Spleen (tissue), 11 donors: ENCODE data around the gene B4GALT2. TPM values are rescaled to one million over a fixed set of nuclear protein-coding genes. Genes with fewer than 3 reads are reported as not detected.

Experiments
- DNase-seq: peaks from one replicate; pipeline ENCODE4 v3.0.0-alpha.2; 2020
- H3K27ac ChIP-seq, 8 donors: fragments of 200-600 bp; sonication (generic) in 7 of 8; 1 replicate in 4 of 8; 2 replicates in 4 of 8; pipeline versions ENCODE4 v1.5.0 to v1.8.0; 2016 to 2021; ENCODE audit warnings: inconsistent platforms in 4 of 8, mild to moderate bottlenecking in 4 of 8, moderate library complexity in 1 of 8
- H3K27me3 ChIP-seq, 7 donors: fragments of 200-600 bp; sonication (generic) in 6 of 7; replicated peaks in 1 of 7; 1 replicate in 4 of 7; 2 replicates in 3 of 7; pipeline versions ENCODE4 v1.5.0 to v1.8.0; 2016 to 2021; ENCODE audit warnings: inconsistent platforms in 3 of 7, mild to moderate bottlenecking in 1 of 7
- H3K36me3 ChIP-seq, 6 donors: fragments of 200-600 bp; sonication (generic) in 5 of 6; 1 replicate in 4 of 6; 2 replicates in 2 of 6; pipeline versions ENCODE4 v1.5.0 to v1.8.0; 2016 to 2021; ENCODE audit warnings: inconsistent platforms in 2 of 6
- H3K4me1 ChIP-seq, 6 donors: fragments of 200-600 bp; sonication (generic) in 5 of 6; 1 replicate in 3 of 6; 2 replicates in 3 of 6; pipeline versions ENCODE4 v1.5.0 to v1.8.0; 2016 to 2021; ENCODE audit warnings: inconsistent platforms in 3 of 6
- H3K4me3 ChIP-seq, 8 donors: fragments of 200-600 bp; sonication (generic) in 7 of 8; 1 replicate in 4 of 8; 2 replicates in 4 of 8; pipeline versions ENCODE4 v1.5.0 to v1.8.0; 2016 to 2021; ENCODE audit warnings: inconsistent platforms in 4 of 8, mild to moderate bottlenecking in 4 of 8, moderate library complexity in 2 of 8
- H3K9me3 ChIP-seq, 8 donors: fragments of 200-600 bp; sonication (generic) in 7 of 8; 1 replicate in 4 of 8; 2 replicates in 4 of 8; pipeline versions ENCODE4 v1.5.0 to v1.8.0; 2016 to 2021; ENCODE audit warnings: inconsistent platforms in 4 of 8
- CTCF ChIP-seq, 11 experiments: fragments of 200-600 bp in 7 of 11; fragments of 450-650 bp in 4 of 11; sonication (generic) in 4 of 11; IDR thresholded peaks in 8 of 11; conservative IDR thresholded peaks in 3 of 11; 1 replicate in 7 of 11; 2 replicates in 4 of 11; pipeline versions ENCODE4 v1.4.0 to v1.8.0; 2016 to 2021; ENCODE audit warnings: antibody characterized with exemption in 11 of 11, inconsistent platforms in 4 of 11, mild to moderate bottlenecking in 1 of 11
- POLR2A ChIP-seq, 3 donors: fragments of 450-650 bp; IDR thresholded peaks; one replicate each; pipeline ENCODE4 v1.5.1; 2017; ENCODE audit warnings: antibody characterized with exemption in 3 of 3, mild to moderate bottlenecking in 1 of 3
- POLR2AphosphoS5 ChIP-seq, 3 donors: sonication (generic); formaldehyde crosslinking; IDR thresholded peaks; one replicate each; pipeline ENCODE4 v1.5.1; 2017; ENCODE audit warnings: antibody characterized with exemption in 3 of 3
- WGBS, 5 donors: extraction: QIAGEN DNeasy Blood & Tissue Kit in 3 of 5; methylation state at CpG; one replicate each; pipeline versions ENCODE4 v1.1.5 to v1.1.7; 2013 to 2018; 5-methylcytosine and 5-hydroxymethylcytosine counted together
- intact Hi-C: fragments of 100-400 bp; cut with DNase I; formaldehyde crosslinking; loops from one replicate; pipeline ENCODE4 v1.15.0; 2023; ENCODE audit warnings: low total_unique reads
- polyA plus RNA-seq, 3 donors: library from polyadenylated mRNA; stranded (reverse); fragments of 200-250 nt; gene quantifications; one replicate each; pipeline ENCODE4 v1.2.1, GENCODE V29; 2013
- total RNA-seq, 7 donors: library from RNA; depleted of rRNA in 3 of 7; stranded (reverse); fragments of >200 nt in 3 of 7; fragmentation: NEBNext Ultra II Directional in 4 of 7; extraction: Animal tissue kit (Norgen Biotek cat#: 25700) in 4 of 7; gene quantifications; one replicate each; pipeline versions ENCODE4 v1.1.0 to v1.2.1, GENCODE V29; 2016 to 2021
- donor health status: healthy with polysubstance abuse.
- donor health status: DM: no; HTN: no; CAD: no; lungs with moderate emphysema.
- donor health status: DM: no; HTN: no; CAD: no.
- donor health status: Bipolar disorder and iron deficiency.
- donor health status: healthy.
- donor health status: DM: no; HTN: no; CAD: no.
- donor health status: DM: yes; HTN: yes; CAD: no.

The B4GALT2 gene
- total and polyA plus RNA-seq, 10 donors: 7.0 to 23.3 (median 12.8) TPM

GRCh38 chr1:43979528-43980254, 681 bp downstream of the B4GALT2 start:
- peak overlapping the region in 6 of 8 donors; percentile 27 to 74 (median 50) for H3K27ac ChIP-seq
- WGBS, 5 donors: 5 to 8% (median 5%) methylated on average over 25 to 45 of the region's 45 CpGs
- intact Hi-C loops: no loop called here
- peak; percentile 85 for DNase-seq
- peak overlapping the region; percentile 55 to 85 (median 67) for H3K4me3 ChIP-seq
- peaks cover 0 to 6% (median 0%) of the 10 kb centered on the region in 7 donors for H3K27me3 ChIP-seq
- TF ChIP-seq POLR2A (IDR thresholded peaks at IDR 0.05): no peak
- peak in 2 of 3 donors; percentile 45 to 57 for TF ChIP-seq POLR2AphosphoS5 (IDR thresholded peaks at IDR 0.05)
- no peak for TF ChIP-seq CTCF (IDR thresholded peaks at IDR 0.05 in 8 of 11, conservative IDR thresholded peaks at IDR 0.05 in 3 of 11)
- no peaks in the 10 kb centered on the region for H3K9me3 ChIP-seq
- H3K4me1 ChIP-seq: peaks cover 25 to 78% (median 56%) of the 10 kb centered on the region in 6 donors
- H3K36me3 ChIP-seq: peaks cover 0 to 30% (median 16%) of the 10 kb centered on the region in 6 donors

GRCh38 chr1:43980255-43981134, 1.5 kb downstream of the B4GALT2 start:
- Histone ChIP-seq H3K27me3 (peaks cover 0 to 6% (median 0%) of the 10 kb centered on the region in 7 donors), H3K4me3 (peak overlapping the region in 5 of 8 donors; percentile 62 to 85 (median 67)), H3K27ac (peak overlapping the region in 4 of 8 donors; percentile 34 to 74 (median 61)), H3K4me1 (peaks cover 24 to 75% (median 54%) of the 10 kb centered on the region in 6 donors), H3K9me3 (no peaks in the 10 kb centered on the region), H3K36me3 (peaks cover 0 to 38% (median 16%) of the 10 kb centered on the region in 6 donors)
- TF ChIP-seq POLR2A (IDR thresholded peaks at IDR 0.05) (no peak), POLR2AphosphoS5 (IDR thresholded peaks at IDR 0.05) (no peak), CTCF (IDR thresholded peaks at IDR 0.05 in 8 of 11, conservative IDR thresholded peaks at IDR 0.05 in 3 of 11) (peak in 1 of 11 experiments; percentile 11)
- 69 to 89% (median 76%) methylated on average over 11 to 13 of the region's 13 CpGs for WGBS, 5 donors
- no peak for DNase-seq
- intact Hi-C loops: no loop called here

- peaks cover 18 to 69% (median 48%) of the 10 kb centered on the region in 6 donors for H3K4me1 ChIP-seq
- no peak for DNase-seq
- H3K36me3 ChIP-seq: peaks cover 0 to 41% (median 16%) of the 10 kb centered on the region in 6 donors
- H3K9me3 ChIP-seq: no peaks in the 10 kb centered on the region
- TF ChIP-seq POLR2AphosphoS5 (IDR thresholded peaks at IDR 0.05): no peak
- TF ChIP-seq POLR2A (IDR thresholded peaks at IDR 0.05): no peak
- TF ChIP-seq CTCF (IDR thresholded peaks at IDR 0.05 in 8 of 11, conservative IDR thresholded peaks at IDR 0.05 in 3 of 11): no peak
- peak overlapping the region in 1 of 8 donors; percentile 5 for H3K4me3 ChIP-seq
- WGBS, 5 donors: 71 to 84% (median 82%) methylated on average over 19 to 20 of the region's 20 CpGs
- peaks cover 0 to 6% (median 0%) of the 10 kb centered on the region in 7 donors for H3K27me3 ChIP-seq
- intact Hi-C loops: no loop called here
- H3K27ac ChIP-seq: no peak overlapping the region
Observed at GRCh38 chr1:43981135-43981491, 2.1 kb downstream of the B4GALT2 start.
